A673 (cell line): Measurements from ENCODE around the gene NUBPL. TPM values are rescaled to one million over a fixed set of nuclear protein-coding genes. Genes with fewer than 3 reads are reported as not detected.
A peak's percentile ranks its signal among the peaks of the same experiment; 100 is the strongest.

ENCODE experiments used
- BruUV-seq: library from RNA; stranded (reverse); fragments of 400-500 nt; replicated peaks from 2 replicates; lab custom pipeline; 2021; lab: Mats Ljungman, UMichigan
- CTCF ChIA-PET: fragments of 300-600 bp; sonication (Branson Sonifier 250); formaldehyde crosslinking; loops from one replicate; lab custom pipeline; 2022; ENCODE audit warnings: antibody characterized with exemption; lab: Charles Lee
- POLR2A ChIA-PET: fragments of 300-600 bp; sonication (Branson Sonifier 250); formaldehyde crosslinking; loops from one replicate; lab custom pipeline; 2022; ENCODE audit warnings: antibody characterized with exemption; ENCODE audit not compliant: low non-redundant PET; lab: Charles Lee
- DNase-seq: peaks from one replicate; pipeline ENCODE4 v3.0.0-alpha.2; 2015; ENCODE audit warnings: low spot score
- H3K27ac ChIP-seq: fragments of 200-600 bp; sonication (generic); 2 replicates; pipeline ENCODE4 v1.5.1; 2016; ENCODE audit warnings: mixed run types, low read depth, mild to moderate bottlenecking, mixed read lengths, antibody characterized with exemption, low read length; ENCODE audit not compliant: poor library complexity, severe bottlenecking
- H3K27me3 ChIP-seq: fragments of 200-600 bp; sonication (generic); replicated peaks from 2 replicates; pipeline ENCODE4 v1.6.1; 2017; ENCODE audit warnings: mixed run types, low read depth, mild to moderate bottlenecking, mixed read lengths, antibody characterized with exemption, low read length; ENCODE audit not compliant: insufficient read depth, poor library complexity
- H3K36me3 ChIP-seq: fragments of 200-600 bp; sonication (generic); 2 replicates; pipeline ENCODE4 v1.6.1; 2016; ENCODE audit warnings: mixed run types, mild to moderate bottlenecking, mixed read lengths, antibody characterized with exemption, low read length; ENCODE audit not compliant: insufficient read depth, poor library complexity, severe bottlenecking
- H3K4me1 ChIP-seq: fragments of 200-600 bp; sonication (generic); 2 replicates; pipeline ENCODE4 v1.6.1; 2017; ENCODE audit warnings: mixed run types, mild to moderate bottlenecking, mixed read lengths, antibody characterized with exemption, low read length; ENCODE audit not compliant: insufficient read depth, poor library complexity, severe bottlenecking
- H3K4me3 ChIP-seq: fragments of 200-600 bp; sonication (generic); 2 replicates; pipeline ENCODE4 v1.5.1; 2016; ENCODE audit warnings: low read depth, mixed run types, mild to moderate bottlenecking, mixed read lengths, low read length; ENCODE audit not compliant: poor library complexity, severe bottlenecking
- H3K9me3 ChIP-seq: fragments of 200-600 bp; sonication (generic); 2 replicates; pipeline ENCODE4 v1.6.1; 2016; ENCODE audit warnings: mixed run types, low read depth, mild to moderate bottlenecking, mixed read lengths, antibody characterized with exemption, low read length; ENCODE audit not compliant: poor library complexity, severe bottlenecking
- CTCF ChIP-seq: fragments of 300-800, 200-600 bp; sonication (generic); conservative IDR thresholded peaks from 2 replicates; pipeline ENCODE4 v1.5.1; 2017; ENCODE audit warnings: low read depth, mild to moderate bottlenecking, antibody characterized with exemption, low read length, moderate library complexity, mixed read lengths
- EZH2 ChIP-seq: fragments of 200-600 bp; sonication (generic); IDR thresholded peaks from 2 replicates; pipeline ENCODE4 v1.6.1; 2017; ENCODE audit warnings: borderline replicate concordance, low read depth, mild to moderate bottlenecking, mixed read lengths, antibody characterized with exemption, low read length; ENCODE audit not compliant: poor library complexity, severe bottlenecking
- intact Hi-C: fragments of 100-400 bp; cut with micrococcal nuclease; formaldehyde crosslinking; loops from one replicate; pipeline ENCODE4 v1.10.0; 2022; ENCODE audit not compliant: unreplicated experiment
- total RNA-seq: library from RNA; stranded (reverse); gene quantifications from 2 replicates; pipeline ENCODE4 v1.2.3, GENCODE V29; 2021

Gene NUBPL
- total RNA-seq, 1 experiment from 2014 or later, result 15.5 TPM

- H3K27me3 ChIP-seq, result no peaks in the 10 kb centered on the region
- BruUV-seq, result no TSS peak
- peak; percentile 33 for DNase-seq
- ChIA-PET CTCF (no interaction called here), POLR2A (no interaction called here)
- no peak overlapping the region for H3K27ac ChIP-seq
- no peaks in the 10 kb centered on the region for H3K36me3 ChIP-seq
- peaks cover 4% of the 10 kb centered on the region for H3K4me1 ChIP-seq
- TF ChIP-seq EZH2 (no peak), CTCF (no peak)
- no peak overlapping the region for H3K4me3 ChIP-seq
- intact Hi-C loops, result no loop called here
- H3K9me3 ChIP-seq, result no peaks in the 10 kb centered on the region
Observed at GRCh38 chr14:31819281-31819680, 258.1 kb downstream of the NUBPL start.

GRCh38 chr14:31825459-31825858 lies 264.3 kb downstream of the NUBPL start:
- Histone ChIP-seq H3K27me3 (no peaks in the 10 kb centered on the region), H3K4me1 (peaks cover 4% of the 10 kb centered on the region), H3K9me3 (no peaks in the 10 kb centered on the region), H3K4me3 (no peak overlapping the region), H3K36me3 (no peaks in the 10 kb centered on the region), H3K27ac (no peak overlapping the region)
- no peak for DNase-seq
- TF ChIP-seq EZH2, result no peak
- no peak for TF ChIP-seq CTCF
- ChIA-PET POLR2A (no interaction called here), CTCF (no interaction called here)
- intact Hi-C loops, result no loop called here
- no TSS peak for BruUV-seq

GRCh38 chr14:31827325-31827724 lies 266.1 kb downstream of the NUBPL start:
- BruUV-seq, result no TSS peak
- Histone ChIP-seq H3K4me1 (peaks cover 4% of the 10 kb centered on the region), H3K27me3 (no peaks in the 10 kb centered on the region), H3K36me3 (no peaks in the 10 kb centered on the region), H3K4me3 (no peak overlapping the region), H3K9me3 (no peaks in the 10 kb centered on the region), H3K27ac (no peak overlapping the region)
- TF ChIP-seq EZH2 (no peak), CTCF (no peak)
- CTCF ChIA-PET, result no interaction called here
- no peak for DNase-seq
- POLR2A ChIA-PET, result no interaction called here
- intact Hi-C loops, result no loop called here
